8988T (cell line): ENCODE data around the gene MCAT.
A peak's percentile ranks its signal among the peaks of the same experiment; 100 is the strongest.

Source experiments
- DNase-seq: peaks from one replicate; pipeline ENCODE4 v3.0.0; 2011

The MCAT gene

GRCh38 chr22:43142880-43143562, at the start of gene MCAT:
MCAT (minus strand) TSS chr22:43143398; CDS start chr22:43143348, 50 bp downstream.
- peak; percentile 69 for DNase-seq

DNA sequence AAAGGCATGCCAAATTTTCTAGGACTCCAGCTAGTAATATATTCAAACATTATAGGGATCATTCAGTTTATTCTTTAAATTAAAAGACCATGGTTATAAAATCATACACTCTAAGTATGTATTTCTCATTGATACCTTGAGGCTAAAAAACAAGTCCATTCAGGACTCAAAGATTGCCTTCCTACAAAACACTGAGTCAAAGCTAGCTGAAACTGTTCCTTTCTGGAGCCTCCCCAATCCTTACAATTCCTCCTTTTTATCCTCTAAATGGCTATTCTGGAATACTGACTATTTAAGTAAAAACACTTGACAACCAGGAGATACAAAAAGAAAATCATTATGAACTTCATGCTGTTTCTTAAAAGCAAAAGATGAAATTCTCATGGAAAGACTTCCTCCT, 48.6 kb upstream of the MCAT start:
- no peak for DNase-seq

DNA sequence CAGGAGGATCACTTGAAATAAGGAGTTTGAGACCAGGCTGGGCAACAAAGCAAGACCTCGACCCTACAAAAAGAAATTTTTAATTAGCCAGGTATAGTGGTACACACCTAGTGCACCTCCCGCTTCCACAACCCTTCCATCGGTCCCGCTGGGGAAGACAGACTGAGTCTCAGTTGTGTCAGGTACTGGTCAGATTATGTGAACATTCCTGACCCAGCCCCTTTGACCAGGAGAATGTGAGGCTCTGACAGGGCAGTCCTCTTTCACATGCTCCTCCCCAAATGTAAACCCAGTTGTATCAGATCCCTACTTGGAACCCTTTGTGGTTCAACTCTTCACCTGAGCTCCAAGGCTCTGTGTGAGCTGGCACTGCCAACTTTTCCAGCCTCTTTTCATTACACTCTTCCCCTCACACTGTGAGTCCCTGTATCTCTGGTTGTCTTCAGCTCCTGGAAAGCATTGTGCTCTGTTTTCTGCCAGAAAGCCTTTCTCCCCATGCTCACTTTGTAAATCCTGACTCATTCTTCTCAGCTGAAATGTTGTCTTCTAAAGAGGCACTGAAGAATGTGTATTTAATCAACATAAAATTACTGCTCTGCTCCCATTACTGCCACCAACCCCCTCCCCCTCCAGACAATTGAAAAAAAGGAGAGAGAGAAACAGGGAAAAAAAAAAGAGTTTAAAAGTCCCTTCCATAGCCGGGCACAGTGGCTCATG, 45.8 kb upstream of the MCAT start:
- no peak for DNase-seq

DNA sequence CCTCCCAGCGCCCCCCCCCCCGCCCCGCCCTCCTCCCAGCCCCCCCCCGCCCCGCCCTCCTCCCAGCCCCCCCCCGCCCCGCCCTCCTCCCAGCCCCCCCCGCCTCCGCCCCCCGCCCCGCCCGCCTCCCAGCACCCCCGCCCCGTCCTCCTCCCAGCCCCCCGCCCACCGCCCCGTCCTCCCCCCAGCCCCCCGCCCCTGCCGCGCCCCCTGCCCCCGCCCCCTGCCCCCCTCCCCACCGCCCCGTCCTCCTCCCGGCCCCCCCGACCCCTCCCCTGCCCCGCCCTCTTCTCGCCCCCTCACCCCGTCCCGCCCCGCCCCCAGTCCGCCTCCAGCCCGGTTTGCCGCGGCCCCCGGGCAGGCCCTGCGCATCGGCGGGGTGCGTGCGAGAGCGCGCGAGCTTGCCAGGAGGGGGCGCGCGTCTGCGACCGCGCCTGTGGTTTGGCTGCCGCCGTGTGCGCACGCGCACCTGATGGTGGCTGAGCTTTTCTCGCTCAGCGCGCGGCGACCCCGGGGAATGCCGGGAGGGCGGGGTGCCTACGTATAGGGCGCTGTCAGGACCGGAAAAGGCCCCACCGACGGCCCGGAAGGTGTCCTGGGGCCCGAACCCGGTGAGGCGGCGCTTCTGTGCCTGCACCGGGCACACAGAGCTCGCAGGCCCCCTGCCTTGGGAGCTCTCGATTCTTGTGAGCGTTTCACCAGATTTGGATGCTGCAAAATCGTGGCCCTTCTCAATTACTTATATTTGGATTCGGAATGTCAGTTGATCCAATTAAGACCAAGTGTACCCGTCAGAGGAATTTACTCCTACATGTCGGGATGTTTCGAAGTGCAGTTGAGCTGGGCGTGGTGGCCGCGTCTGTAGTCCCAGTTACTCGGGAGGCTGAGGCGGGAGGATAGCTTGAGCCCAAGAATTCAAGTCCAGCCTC, 44.2 kb upstream of the MCAT start:
- DNase-seq, result peak; percentile 91

- DNase-seq, result peak; percentile 48
Measured at GRCh38 chr22:43186272-43187170, 43.3 kb upstream of the MCAT start, which contains the start of gene TTLL12. TTLL12 (minus strand) TSS chr22:43187134; CDS start chr22:43187069, 65 bp downstream.

DNA sequence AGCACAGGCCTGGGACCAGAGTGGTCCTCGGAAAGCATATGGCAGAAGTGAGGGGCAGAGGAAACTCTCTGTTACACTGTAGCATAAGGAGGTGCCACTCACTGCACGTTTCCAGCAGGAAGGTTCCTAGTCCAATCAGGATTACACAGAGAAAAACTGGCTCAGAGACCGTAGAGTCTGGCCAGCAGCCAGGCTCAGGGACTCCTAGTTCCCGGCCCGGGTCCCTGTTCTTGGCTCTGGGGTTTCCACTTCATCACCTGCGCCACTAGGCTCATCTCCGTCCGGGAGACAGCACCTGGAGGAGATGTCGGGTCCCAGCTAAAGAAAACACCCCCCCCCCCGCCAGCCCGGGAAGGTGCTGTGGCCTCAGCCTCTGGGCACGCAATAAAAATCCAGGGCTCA, 42.7 kb upstream of the MCAT start:
- no peak for DNase-seq

DNA sequence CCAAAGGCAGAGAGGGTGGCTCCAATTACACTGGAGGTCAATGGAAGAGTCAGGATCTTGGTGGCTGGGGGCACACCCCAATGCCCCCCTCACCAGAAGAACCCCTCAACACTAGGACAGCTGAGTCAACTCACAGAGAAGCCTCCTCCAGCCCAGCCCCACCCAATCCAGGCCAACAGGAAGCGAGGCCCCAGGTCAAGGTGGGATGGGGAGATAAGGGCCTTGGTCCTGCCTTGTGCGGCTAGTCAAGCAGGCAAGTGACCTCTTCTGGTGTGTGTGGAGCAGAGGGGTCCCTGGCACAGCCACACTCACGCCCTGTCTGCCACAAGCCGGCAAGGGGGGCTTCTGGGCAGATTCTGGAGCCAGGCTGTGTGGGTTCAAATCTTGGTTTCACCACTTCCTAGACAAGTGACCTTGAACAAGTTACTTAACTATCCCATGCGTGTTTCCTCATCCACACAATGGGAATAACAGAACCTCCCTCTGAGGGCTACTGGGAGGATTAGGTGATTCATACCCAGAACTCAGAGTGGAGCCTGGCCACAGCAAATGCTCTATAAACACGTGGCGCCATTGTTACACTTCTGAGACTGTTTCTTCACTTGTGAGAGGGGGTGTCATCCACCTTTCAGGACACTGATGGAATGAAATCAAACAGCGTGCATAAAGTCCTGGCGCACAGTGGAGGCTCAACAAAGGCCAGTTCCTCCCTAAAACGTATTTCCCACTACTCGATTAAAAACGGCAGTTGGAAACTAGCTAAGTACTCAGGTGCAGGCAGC, 40.5 kb upstream of the MCAT start:
- no peak for DNase-seq

- DNase-seq, result no peak
Measured at GRCh38 chr22:43182726-43183125, 39.5 kb upstream of the MCAT start.

GRCh38 chr22:43182118-43182517, 38.9 kb upstream of the MCAT start:
- DNase-seq, result no peak

- no peak for DNase-seq
Measured at GRCh38 chr22:43181321-43182076, 38.3 kb upstream of the MCAT start.

DNA sequence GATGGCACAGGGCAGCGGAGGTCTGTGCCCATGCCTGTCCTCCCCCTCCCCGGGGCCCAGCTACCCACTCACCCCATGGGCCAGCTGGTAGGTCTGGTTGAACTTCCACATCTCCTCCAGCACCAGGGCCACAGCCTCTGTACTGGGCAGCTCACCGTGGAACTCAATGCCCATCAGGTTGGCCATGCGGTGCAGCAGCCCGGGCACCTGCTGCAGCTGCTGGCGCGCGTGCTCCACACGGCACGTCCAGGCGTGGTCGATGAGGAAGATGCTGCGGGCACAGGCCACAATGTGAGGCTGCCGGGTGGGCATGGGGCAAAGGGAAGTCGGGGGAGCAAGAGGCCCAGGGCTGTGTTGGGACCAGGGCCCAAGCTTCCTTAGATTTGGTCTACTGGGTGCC, 37.5 kb upstream of the MCAT start:
- DNase-seq, result no peak

DNA sequence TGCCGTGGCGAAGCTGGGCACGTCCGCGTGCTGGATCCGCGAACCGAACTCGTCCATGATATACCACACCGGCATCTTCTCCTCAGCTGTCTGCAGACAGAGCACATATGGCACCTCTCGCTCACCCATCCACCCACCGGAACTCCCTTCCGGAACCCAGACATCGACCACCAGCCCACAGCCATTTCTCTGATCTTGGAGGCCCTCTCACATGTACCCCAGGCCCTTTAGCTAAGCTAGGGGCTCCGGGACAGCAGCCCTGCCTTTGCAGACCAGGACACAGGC, 36.7 kb upstream of the MCAT start:
- DNase-seq, result no peak

DNA sequence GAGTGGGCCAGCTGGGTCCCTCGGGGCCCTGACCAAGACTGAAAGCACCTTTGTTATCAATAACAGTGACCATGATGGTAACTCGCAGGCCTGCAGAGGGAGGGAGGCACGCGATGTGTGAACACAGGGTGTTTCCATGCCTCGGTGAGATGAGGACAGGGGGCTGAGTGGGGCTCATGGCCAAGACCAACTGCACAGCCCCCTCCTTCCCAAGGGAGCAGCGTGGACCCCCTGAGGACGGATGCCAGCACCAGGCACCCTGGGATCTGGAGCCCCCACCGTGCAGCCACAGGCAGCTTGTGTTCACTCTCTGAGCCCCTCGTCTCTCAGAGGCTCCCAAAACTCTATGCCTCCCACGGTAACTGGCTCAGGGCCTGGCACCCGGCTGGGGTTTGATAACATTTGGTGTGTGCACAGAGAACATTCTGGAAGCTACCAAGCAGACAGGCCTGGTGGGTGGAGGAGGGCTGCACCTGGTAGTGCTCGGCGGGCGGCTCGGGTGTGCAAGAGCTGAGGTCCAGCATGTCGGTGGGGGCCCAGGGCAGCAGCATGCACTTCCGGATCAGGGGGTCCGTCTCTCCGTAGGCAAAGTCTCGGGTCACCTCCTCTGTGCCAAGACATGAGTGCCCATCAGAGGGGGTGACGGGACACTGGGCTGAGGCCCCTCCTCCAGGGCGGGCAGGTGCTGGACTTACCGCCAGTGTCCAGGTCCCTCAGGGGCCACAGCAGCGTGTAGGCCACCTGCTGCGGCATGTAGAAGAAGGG, 36.1 kb upstream of the MCAT start:
- no peak for DNase-seq

DNA sequence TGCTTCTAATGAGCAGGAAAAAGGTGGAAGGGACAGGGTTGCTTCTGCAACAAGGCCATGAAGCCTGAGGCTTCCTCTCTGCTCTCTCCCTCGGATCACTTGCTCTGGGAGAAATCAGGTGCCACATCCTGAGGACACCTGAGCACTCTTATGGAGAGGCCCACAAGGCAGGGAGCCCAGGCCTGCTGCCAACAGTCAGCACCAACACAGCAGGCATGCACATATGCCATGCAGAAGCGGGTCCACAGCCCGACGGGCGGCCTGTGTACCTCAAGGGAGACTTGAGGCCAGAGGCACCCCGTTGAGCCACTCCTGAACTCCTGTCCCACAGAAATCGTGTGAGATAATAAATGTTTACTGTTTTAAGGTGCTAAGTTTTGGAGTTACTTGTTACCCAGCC, 34.3 kb upstream of the MCAT start:
- DNase-seq, result no peak

- DNase-seq, result no peak
Measured at GRCh38 chr22:43176090-43176489, 32.9 kb upstream of the MCAT start.

- no peak for DNase-seq
Measured at GRCh38 chr22:43174941-43175531, 31.8 kb upstream of the MCAT start.

DNA sequence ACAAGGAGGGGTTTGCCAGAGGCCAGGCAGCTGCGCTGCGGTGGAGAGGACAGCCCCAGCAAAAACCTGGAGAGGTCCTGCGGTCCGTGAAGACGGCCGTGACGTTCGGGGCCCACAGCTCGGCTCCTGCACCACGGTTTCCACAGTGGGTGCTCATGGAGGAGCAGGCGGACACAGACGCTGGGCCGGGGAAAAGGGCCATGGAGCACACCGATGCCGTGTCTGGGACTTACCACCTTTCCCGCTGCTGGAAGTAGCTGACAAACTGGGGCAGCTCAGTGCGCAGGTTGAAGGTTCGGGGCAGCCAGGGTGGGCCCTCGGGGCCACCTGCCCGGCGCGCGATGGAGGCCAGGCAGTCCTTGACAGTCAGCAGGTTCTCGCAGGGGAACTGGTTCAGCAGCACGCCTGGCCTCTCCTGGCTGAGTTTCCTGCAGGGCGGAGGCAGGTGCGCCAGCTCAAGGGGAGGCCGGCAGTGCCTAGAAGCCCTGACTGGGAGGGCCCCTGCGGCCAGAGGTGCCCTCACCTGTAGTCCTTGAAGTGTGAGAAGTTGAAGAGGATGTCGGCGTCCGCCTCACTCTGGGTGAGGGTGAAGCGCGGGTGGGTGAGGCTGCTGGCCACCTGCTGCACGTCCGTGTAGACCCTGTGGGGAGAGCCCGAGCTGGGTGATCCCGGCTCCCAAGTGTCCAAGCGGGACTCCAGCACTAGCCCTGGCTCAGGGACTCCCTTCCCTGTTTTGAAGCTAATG, 30.9 kb upstream of the MCAT start:
- no peak for DNase-seq

DNA sequence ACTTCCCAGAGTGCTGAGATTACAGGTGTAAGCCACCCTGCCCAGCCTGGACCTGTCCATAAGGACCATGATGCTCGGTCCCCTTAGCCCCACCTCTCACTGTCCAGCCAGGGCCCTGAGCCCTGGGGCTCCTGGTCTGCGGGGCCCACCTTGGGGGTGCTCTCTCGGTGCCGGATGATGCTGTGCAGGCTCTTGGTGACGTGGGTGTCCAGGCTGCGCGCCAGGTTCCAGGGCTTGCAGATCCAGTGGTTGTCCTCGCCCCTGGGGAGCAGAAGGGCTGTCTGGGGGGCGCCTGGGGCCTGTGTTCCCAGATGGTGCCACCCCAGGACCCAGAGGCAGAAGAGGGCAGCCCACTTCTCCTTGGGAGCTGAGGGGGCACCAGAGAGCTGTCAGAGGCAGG, 30.4 kb upstream of the MCAT start:
- DNase-seq, result no peak

DNA sequence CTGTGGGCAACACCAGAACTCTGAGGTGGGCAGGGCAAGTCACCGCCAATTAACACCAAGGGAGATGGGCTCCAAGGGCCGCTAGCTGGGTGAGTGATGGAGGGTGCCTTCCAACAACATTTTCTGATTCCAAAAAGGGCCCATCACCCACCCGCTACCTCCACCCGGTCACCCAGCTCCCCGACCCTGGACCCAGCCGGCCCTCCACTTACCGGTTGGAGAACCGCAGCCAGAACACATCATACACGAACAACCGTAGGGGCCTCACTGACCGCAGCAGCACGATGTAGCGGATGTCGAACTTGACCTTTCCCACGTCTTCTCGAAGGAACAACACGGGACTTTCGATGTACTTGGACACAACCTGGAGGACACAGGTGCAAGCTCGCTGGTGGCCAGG, 29.0 kb upstream of the MCAT start:
- DNase-seq, result no peak
